SK-N-MC (cell line): Measurements from ENCODE around the gene SLC38A10.

ENCODE experiments used
- FOXP2 ChIP-seq: optimal IDR thresholded peaks from 2 replicates; pipeline ENCODE3; 2011; ENCODE audit warnings: mild to moderate bottlenecking, moderate library complexity; ENCODE audit not compliant: insufficient read depth; ENCODE audit errors: extremely low read length, control extremely low read depth
- POLR2AphosphoS5 ChIP-seq: IDR thresholded peaks from 2 replicates; pipeline ENCODE4 v1.6.1; 2012; ENCODE audit warnings: mild to moderate bottlenecking, low read depth, low read length, borderline replicate concordance

GRCh38 chr17:81213978-81214377 is 81.1 kb downstream of the SLC38A10 start:
- TF ChIP-seq POLR2AphosphoS5 (no peak), FOXP2 (no peak)
